Lung (tissue), 12 donors: ENCODE data around the gene KLK5. TPM values are rescaled to one million over a fixed set of nuclear protein-coding genes. Genes with fewer than 3 reads are reported as not detected.

Source experiments
- ATAC-seq: fragments of 200-7000 bp; cut with Tn5 transposase; one replicate; pipeline ENCODE4 v1.9.1; 2020; ENCODE audit warnings: moderate number of reproducible peaks; ENCODE audit not compliant: insufficient read depth, low FRiP score
- DNase-seq, 3 donors: peaks; one replicate each; pipeline ENCODE4 v3.0.0-alpha.2; 2013 to 2017
- H3K27ac ChIP-seq, 2 donors: one replicate each; pipeline ENCODE4 v1.5.1; 2013; ENCODE audit warnings: mild to moderate bottlenecking in 2 of 2, moderate library complexity in 2 of 2, control low read depth in 1 of 2, inconsistent platforms in 1 of 2, low read depth in 1 of 2, low read length in 1 of 2
- H3K27me3 ChIP-seq, 3 donors: one replicate each; pipeline ENCODE4 v1.5.1; 2013; ENCODE audit warnings: low read length in 2 of 3; ENCODE audit not compliant: control insufficient read depth in 3 of 3, insufficient read depth in 3 of 3
- H3K36me3 ChIP-seq, 4 donors: one replicate each; pipeline ENCODE4 v1.5.1; 2013; ENCODE audit warnings: low read length in 4 of 4, mild to moderate bottlenecking in 1 of 4, moderate library complexity in 1 of 4; ENCODE audit not compliant: control insufficient read depth in 4 of 4, insufficient read depth in 4 of 4
- H3K4me1 ChIP-seq, 5 donors: one replicate each; pipeline ENCODE4 v1.5.1; 2013; ENCODE audit warnings: low read length in 5 of 5, mild to moderate bottlenecking in 2 of 5, moderate library complexity in 1 of 5; ENCODE audit not compliant: control insufficient read depth in 5 of 5, insufficient read depth in 5 of 5
- H3K4me3 ChIP-seq: one replicate; pipeline ENCODE4 v1.5.1; 2013; ENCODE audit warnings: mild to moderate bottlenecking, control low read depth, moderate library complexity
- H3K9ac ChIP-seq, 2 donors: one replicate each; pipeline ENCODE4 v1.5.1; 2013; ENCODE audit warnings: low read length in 2 of 2, control low read depth in 1 of 2; ENCODE audit not compliant: insufficient read depth in 1 of 2
- H3K9me3 ChIP-seq, 4 donors: one replicate each; pipeline ENCODE4 v1.5.1; 2013; ENCODE audit warnings: low read length in 3 of 4, mild to moderate bottlenecking in 1 of 4, moderate library complexity in 1 of 4; ENCODE audit not compliant: control insufficient read depth in 4 of 4, insufficient read depth in 3 of 4
- CTCF ChIP-seq: IDR thresholded peaks from 2 replicates; pipeline ENCODE4 v1.5.1; 2012; ENCODE audit warnings: mild to moderate bottlenecking; ENCODE audit errors: control extremely low read depth, extremely low read depth
- WGBS, 2 donors: extraction: QIAGEN DNeasy Blood & Tissue Kit; methylation state at CpG; one replicate each; pipeline ENCODE4 v1.1.7; 2013; 5-methylcytosine and 5-hydroxymethylcytosine counted together
- polyA plus RNA-seq, 2 donors: library from polyadenylated mRNA; stranded (reverse); fragments of 200-250 nt; gene quantifications; one replicate each; pipeline ENCODE4 v1.2.1, GENCODE V29; 2013
- total RNA-seq, 2 donors: library from RNA; depleted of rRNA in 1 of 2; stranded (reverse); fragments of >200 nt in 1 of 2; gene quantifications; one replicate each; pipeline ENCODE4 v1.2.1, GENCODE V29; 2014 to 2021
- donor health status: control.
- donor health status: control.
- donor health status: Bipolar disorder and iron deficiency.
- donor health status: healthy.
- donor health status: DM: yes; HTN: yes; CAD: no.

Gene KLK5
- total and polyA plus RNA-seq, 4 donors, result 0.06 to 0.60 TPM; not detected in 2

GRCh38 chr19:50925734-50926133 is 27.1 kb downstream of the KLK5 start:
- H3K4me1 ChIP-seq, result no peaks in the 10 kb centered on the region
- no peaks in the 10 kb centered on the region for H3K9me3 ChIP-seq
- ATAC-seq (no peak), DNase-seq (no peak)
- H3K4me3 ChIP-seq, result no peak overlapping the region
- 92% methylated on average over 2 of the region's 2 CpGs for WGBS, 2 donors
- TF ChIP-seq CTCF, result no peak
- no peak overlapping the region for H3K9ac ChIP-seq
- peaks cover 0 to 9% (median 2%) of the 10 kb centered on the region in 3 donors for H3K27me3 ChIP-seq
- H3K27ac ChIP-seq, result no peak overlapping the region
- no peaks in the 10 kb centered on the region for H3K36me3 ChIP-seq

- ATAC-seq, result no peak
- no peaks in the 10 kb centered on the region for H3K9me3 ChIP-seq
- H3K9ac ChIP-seq, result no peak overlapping the region
- H3K4me1 ChIP-seq, result no peaks in the 10 kb centered on the region
- no peak overlapping the region for H3K27ac ChIP-seq
- peaks cover 0 to 18% (median 3%) of the 10 kb centered on the region in 3 donors for H3K27me3 ChIP-seq
- no peak for TF ChIP-seq CTCF
- DNase-seq, result no peak
- H3K4me3 ChIP-seq, result no peak overlapping the region
- H3K36me3 ChIP-seq, result no peaks in the 10 kb centered on the region
- WGBS, 2 donors, result 69 to 71% methylated on average over 6 of the region's 6 CpGs
These were observed 28.3 kb downstream of the KLK5 start for GRCh38 chr19:50924586-50924985.

- ATAC-seq, result no peak
- peaks cover 1 to 15% (median 3%) of the 10 kb centered on the region in 3 donors for H3K27me3 ChIP-seq
- 31% methylated on average over 21 of the region's 21 CpGs for WGBS, 2 donors
These were observed 30.5 kb downstream of the KLK5 start for GRCh38 chr19:50922317-50922853.

More at GRCh38 chr19:50922317-50922853, 30.5 kb downstream of the KLK5 start:
- Histone ChIP-seq H3K4me3 (no peak overlapping the region), H3K9ac (no peak overlapping the region), H3K4me1 (no peaks in the 10 kb centered on the region), H3K36me3 (no peaks in the 10 kb centered on the region), H3K27ac (no peak overlapping the region), H3K9me3 (no peaks in the 10 kb centered on the region)
- TF ChIP-seq CTCF, result peak; percentile 54
- peak; percentile 69 to 77 (median 69) for DNase-seq
